Neural cell (in vitro differentiated cells): ENCODE results near the gene SAMD4A. TPM values are rescaled to one million over a fixed set of nuclear protein-coding genes. Genes with fewer than 3 reads are reported as not detected.

ENCODE experiments used
- H2AFZ ChIP-seq: fragments of 200-600, 300-800 bp; sonication (generic), shearing (Covaris generic); 2 replicates; pipeline ENCODE4 v1.6.0; 2014; ENCODE audit warnings: low read depth, mild to moderate bottlenecking, antibody characterized with exemption, low read length, moderate library complexity
- H3F3A ChIP-seq: fragments of 200-600 bp; shearing (Covaris generic); 2 replicates; pipeline ENCODE4 v1.6.1; 2016; ENCODE audit warnings: mild to moderate bottlenecking, moderate library complexity, mixed read lengths, antibody characterized with exemption, low read length; ENCODE audit not compliant: insufficient read depth, poor library complexity, severe bottlenecking
- H3K27ac ChIP-seq: fragments of 200-600, 300-800 bp; sonication (generic), shearing (Covaris generic); 2 replicates; pipeline ENCODE4 v1.5.1; 2014; ENCODE audit warnings: mild to moderate bottlenecking, low read length, moderate library complexity
- H3K27me3 ChIP-seq: fragments of 300-800, 200-600 bp; sonication (generic), shearing (Covaris generic); 2 replicates; pipeline ENCODE4 v1.6.0; 2014; ENCODE audit warnings: mild to moderate bottlenecking, low read depth, low read length, moderate library complexity; ENCODE audit not compliant: insufficient read depth
- H3K36me3 ChIP-seq: fragments of 300-800, 200-600 bp; sonication (generic), shearing (Covaris generic); 2 replicates; pipeline ENCODE4 v1.5.1; 2014; ENCODE audit warnings: mild to moderate bottlenecking, antibody characterized with exemption, low read length, moderate library complexity; ENCODE audit not compliant: insufficient read depth
- H3K4me2 ChIP-seq: fragments of 300-800, 200-600 bp; sonication (generic), shearing (Covaris generic); 2 replicates; pipeline ENCODE4 v1.6.0; 2014; ENCODE audit warnings: mild to moderate bottlenecking, low read length
- H3K4me3 ChIP-seq: fragments of 300-800, 200-600 bp; sonication (generic), shearing (Covaris generic); 2 replicates; pipeline ENCODE4 v1.5.1; 2014; ENCODE audit warnings: mild to moderate bottlenecking, low read length, moderate library complexity
- H3K79me2 ChIP-seq: fragments of 200-600 bp; shearing (Covaris generic); replicated peaks from 2 replicates; pipeline ENCODE4 v1.6.0; 2014; ENCODE audit warnings: mild to moderate bottlenecking, low read length, moderate library complexity; ENCODE audit not compliant: insufficient read depth
- H3K9ac ChIP-seq: fragments of 300-800, 200-600 bp; sonication (generic), shearing (Covaris generic); 2 replicates; pipeline ENCODE4 v1.6.1; 2016; ENCODE audit warnings: mild to moderate bottlenecking, low read length, mixed read lengths
- H3K9me2 ChIP-seq: fragments of 200-600 bp; shearing (Covaris generic); 2 replicates; pipeline ENCODE4 v1.6.1; 2016; ENCODE audit warnings: mild to moderate bottlenecking, low read length, mixed read lengths; ENCODE audit not compliant: insufficient read depth
- H3K9me3 ChIP-seq: fragments of 200-600, 300-800 bp; sonication (generic), shearing (Covaris generic); 2 replicates; pipeline ENCODE4 v1.6.1; 2016; ENCODE audit warnings: mild to moderate bottlenecking, mixed run types, low read length, moderate library complexity, mixed read lengths
- H4K20me1 ChIP-seq: fragments of 200-600 bp; shearing (Covaris generic); 2 replicates; pipeline ENCODE4 v1.6.1; 2016; ENCODE audit warnings: mild to moderate bottlenecking, mixed run types; ENCODE audit not compliant: insufficient read depth
- CTCF ChIP-seq: fragments of 450-650 bp; IDR thresholded peaks from 2 replicates; pipeline ENCODE4 v1.5.1; 2014; ENCODE audit warnings: antibody characterized with exemption, mild to moderate bottlenecking, moderate library complexity; ENCODE audit not compliant: poor library complexity, severe bottlenecking
- EP300 ChIP-seq: fragments of 450-650 bp; conservative IDR thresholded peaks from 2 replicates; pipeline ENCODE4 v1.6.1; 2014; ENCODE audit warnings: antibody characterized with exemption, mild to moderate bottlenecking, moderate library complexity; ENCODE audit not compliant: poor library complexity, severe bottlenecking
- EZH2 ChIP-seq: fragments of 200-600, 300-800 bp; shearing (Covaris generic), sonication (generic); IDR thresholded peaks from 2 replicates; pipeline ENCODE4 v1.6.1; 2014; ENCODE audit warnings: antibody characterized with exemption, low read length, borderline replicate concordance, mild to moderate bottlenecking; ENCODE audit not compliant: insufficient read depth, poor library complexity, severe bottlenecking
- MXI1 ChIP-seq: fragments of 450-650 bp; conservative IDR thresholded peaks from 2 replicates; pipeline ENCODE4 v1.6.1; 2014; ENCODE audit warnings: antibody characterized with exemption, mild to moderate bottlenecking; ENCODE audit not compliant: poor library complexity, severe bottlenecking
- POLR2AphosphoS5 ChIP-seq: IDR thresholded peaks from 2 replicates; pipeline ENCODE4 v1.6.1; 2012
- RAD21 ChIP-seq: fragments of 450-650 bp; conservative IDR thresholded peaks from 2 replicates; pipeline ENCODE4 v1.6.1; 2014; ENCODE audit warnings: antibody characterized with exemption, mild to moderate bottlenecking, moderate library complexity
- SMC3 ChIP-seq: fragments of 450-650 bp; conservative IDR thresholded peaks from 2 replicates; pipeline ENCODE4 v1.6.1; 2014; ENCODE audit warnings: antibody characterized with exemption, mild to moderate bottlenecking, moderate library complexity; ENCODE audit not compliant: poor library complexity
- TAF1 ChIP-seq: IDR thresholded peaks from 2 replicates; pipeline ENCODE4 v1.6.1; 2012; ENCODE audit warnings: low read depth
- polyA plus RNA-seq: library from polyadenylated mRNA; depleted of rRNA; stranded (reverse); fragments of >200 nt; gene quantifications from 2 replicates; pipeline ENCODE4 v1.2.3, GENCODE V29; 2014
- TF ChIP-seq, protein P1 (sequence below): IDR thresholded peaks from 2 replicates; pipeline ENCODE4 v1.6.1; 2012; ENCODE audit warnings: borderline replicate concordance

Gene SAMD4A
- polyA plus RNA-seq, 1 donor from 2014 or later = 1.0 TPM

DNA sequence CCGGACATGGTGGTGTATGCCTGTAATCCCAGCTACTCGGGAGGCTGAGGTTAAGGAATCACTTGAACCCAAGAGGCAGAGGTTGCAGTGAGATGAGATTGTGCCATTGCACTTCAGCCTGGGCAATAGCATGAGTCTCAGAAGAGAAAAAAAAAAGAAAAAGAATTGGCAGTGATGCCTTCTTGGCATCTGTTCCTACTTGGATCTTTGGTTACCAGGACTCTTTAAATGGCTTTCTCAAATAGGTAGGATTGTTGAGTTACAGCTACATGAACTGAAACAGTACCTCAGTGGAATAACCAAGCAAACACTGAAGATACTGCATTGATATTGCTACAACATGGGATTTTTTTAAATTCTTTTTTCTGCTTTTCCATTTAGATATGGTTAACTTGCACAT is 136.8 kb downstream of the SAMD4A start:
- Histone ChIP-seq H3F3A (no peaks in the 10 kb centered on the region), H3K9ac (no peak overlapping the region), H3K79me2 (no peaks in the 10 kb centered on the region), H3K9me3 (no peaks in the 10 kb centered on the region), H3K27ac (no peak overlapping the region), H4K20me1 (no peaks in the 10 kb centered on the region), H2AFZ (no peak overlapping the region), H3K9me2 (no peaks in the 10 kb centered on the region), H3K4me2 (no peak overlapping the region), H3K4me3 (no peak overlapping the region), H3K36me3 (no peaks in the 10 kb centered on the region), H3K27me3 (no peaks in the 10 kb centered on the region)
- TF ChIP-seq MXI1 (no peak), POLR2AphosphoS5 (no peak), EZH2 (no peak)

- H2AFZ ChIP-seq = no peak overlapping the region
- H3K4me3 ChIP-seq = no peak overlapping the region
- no peaks in the 10 kb centered on the region for H3K9me2 ChIP-seq
- H3F3A ChIP-seq = no peaks in the 10 kb centered on the region
- H3K4me2 ChIP-seq = no peak overlapping the region
- no peaks in the 10 kb centered on the region for H4K20me1 ChIP-seq
- no peak for TF ChIP-seq RAD21
- TF ChIP-seq POLR2AphosphoS5 = no peak
- TF ChIP-seq TAF1 = no peak
- no peak for TF ChIP-seq MXI1
- TF ChIP-seq EZH2 = no peak
- TF ChIP-seq, protein P1, sequence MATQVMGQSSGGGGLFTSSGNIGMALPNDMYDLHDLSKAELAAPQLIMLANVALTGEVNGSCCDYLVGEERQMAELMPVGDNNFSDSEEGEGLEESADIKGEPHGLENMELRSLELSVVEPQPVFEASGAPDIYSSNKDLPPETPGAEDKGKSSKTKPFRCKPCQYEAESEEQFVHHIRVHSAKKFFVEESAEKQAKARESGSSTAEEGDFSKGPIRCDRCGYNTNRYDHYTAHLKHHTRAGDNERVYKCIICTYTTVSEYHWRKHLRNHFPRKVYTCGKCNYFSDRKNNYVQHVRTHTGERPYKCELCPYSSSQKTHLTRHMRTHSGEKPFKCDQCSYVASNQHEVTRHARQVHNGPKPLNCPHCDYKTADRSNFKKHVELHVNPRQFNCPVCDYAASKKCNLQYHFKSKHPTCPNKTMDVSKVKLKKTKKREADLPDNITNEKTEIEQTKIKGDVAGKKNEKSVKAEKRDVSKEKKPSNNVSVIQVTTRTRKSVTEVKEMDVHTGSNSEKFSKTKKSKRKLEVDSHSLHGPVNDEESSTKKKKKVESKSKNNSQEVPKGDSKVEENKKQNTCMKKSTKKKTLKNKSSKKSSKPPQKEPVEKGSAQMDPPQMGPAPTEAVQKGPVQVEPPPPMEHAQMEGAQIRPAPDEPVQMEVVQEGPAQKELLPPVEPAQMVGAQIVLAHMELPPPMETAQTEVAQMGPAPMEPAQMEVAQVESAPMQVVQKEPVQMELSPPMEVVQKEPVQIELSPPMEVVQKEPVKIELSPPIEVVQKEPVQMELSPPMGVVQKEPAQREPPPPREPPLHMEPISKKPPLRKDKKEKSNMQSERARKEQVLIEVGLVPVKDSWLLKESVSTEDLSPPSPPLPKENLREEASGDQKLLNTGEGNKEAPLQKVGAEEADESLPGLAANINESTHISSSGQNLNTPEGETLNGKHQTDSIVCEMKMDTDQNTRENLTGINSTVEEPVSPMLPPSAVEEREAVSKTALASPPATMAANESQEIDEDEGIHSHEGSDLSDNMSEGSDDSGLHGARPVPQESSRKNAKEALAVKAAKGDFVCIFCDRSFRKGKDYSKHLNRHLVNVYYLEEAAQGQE = no peak
- no peak for TF ChIP-seq SMC3
- no peak for TF ChIP-seq EP300
- TF ChIP-seq CTCF = no peak
- no peaks in the 10 kb centered on the region for H3K79me2 ChIP-seq
- no peak overlapping the region for H3K9ac ChIP-seq
- no peak overlapping the region for H3K27ac ChIP-seq
- H3K36me3 ChIP-seq = no peaks in the 10 kb centered on the region
- H3K9me3 ChIP-seq = no peaks in the 10 kb centered on the region
- H3K27me3 ChIP-seq = no peaks in the 10 kb centered on the region
These were observed 137.8 kb downstream of the SAMD4A start for GRCh38 chr14:54704768-54705167.

DNA sequence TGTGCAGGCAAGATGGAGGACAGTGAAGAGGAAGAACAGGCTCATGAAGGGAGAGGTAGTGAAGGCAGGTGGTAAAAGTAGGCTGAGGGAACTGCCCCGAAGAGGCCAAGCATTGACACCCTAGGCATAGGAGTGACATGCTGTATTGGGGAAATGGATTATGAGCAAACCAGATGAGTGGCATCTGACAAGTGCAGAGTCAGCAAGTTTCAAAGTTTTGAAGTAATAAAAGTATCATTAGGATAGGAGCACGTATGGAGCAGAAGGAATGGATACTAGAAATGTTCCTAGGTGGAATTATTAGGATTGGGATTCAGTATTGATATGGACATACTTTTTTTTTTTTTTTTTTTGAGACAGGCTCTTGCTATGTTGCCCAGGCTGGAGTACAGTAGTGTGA is 139.8 kb downstream of the SAMD4A start:
- Histone ChIP-seq H3K9me3 (no peaks in the 10 kb centered on the region), H3K27me3 (no peaks in the 10 kb centered on the region), H3F3A (no peaks in the 10 kb centered on the region), H2AFZ (no peak overlapping the region), H3K4me2 (no peak overlapping the region), H3K36me3 (no peaks in the 10 kb centered on the region), H3K27ac (no peak overlapping the region), H3K9ac (no peak overlapping the region), H3K4me3 (no peak overlapping the region), H3K9me2 (no peaks in the 10 kb centered on the region), H4K20me1 (no peaks in the 10 kb centered on the region), H3K79me2 (no peaks in the 10 kb centered on the region)
- TF ChIP-seq POLR2AphosphoS5 = no peak
- no peak for TF ChIP-seq MXI1
- no peak for TF ChIP-seq CTCF
- TF ChIP-seq EP300 = no peak
- no peak for TF ChIP-seq TAF1
- TF ChIP-seq SMC3 = no peak
- TF ChIP-seq, protein P1 = no peak
- no peak for TF ChIP-seq EZH2
- TF ChIP-seq RAD21 = no peak
